HL-60 (cell line): ENCODE data around the gene GREM1.

ENCODE experiments used
- CTCF ChIP-seq: IDR thresholded peaks from one replicate; pipeline ENCODE4 v1.5.1; 2011; ENCODE audit warnings: low read length, control low read depth, inconsistent platforms; ENCODE audit not compliant: insufficient read depth
- POLR2AphosphoS5 ChIP-seq: IDR thresholded peaks from 2 replicates; pipeline ENCODE4 v1.6.1; 2012; ENCODE audit warnings: low read depth

GRCh38 chr15:32669896-32670611 lies 47.8 kb upstream of the GREM1 start:
- TF ChIP-seq POLR2AphosphoS5, result no peak
- TF ChIP-seq CTCF, result no peak
